Neural cell (in vitro differentiated cells): ENCODE data around the gene RHOBTB1. TPM values are rescaled to one million over a fixed set of nuclear protein-coding genes. Genes with fewer than 3 reads are reported as not detected.

ENCODE experiments used
- H2AFZ ChIP-seq: fragments of 200-600, 300-800 bp; sonication (generic), shearing (Covaris generic); 2 replicates; pipeline ENCODE4 v1.6.0; 2014; ENCODE audit warnings: low read depth, mild to moderate bottlenecking, antibody characterized with exemption, low read length, moderate library complexity
- H3F3A ChIP-seq: fragments of 200-600 bp; shearing (Covaris generic); 2 replicates; pipeline ENCODE4 v1.6.1; 2016; ENCODE audit warnings: mild to moderate bottlenecking, moderate library complexity, mixed read lengths, antibody characterized with exemption, low read length; ENCODE audit not compliant: insufficient read depth, poor library complexity, severe bottlenecking
- H3K27ac ChIP-seq: fragments of 200-600, 300-800 bp; sonication (generic), shearing (Covaris generic); 2 replicates; pipeline ENCODE4 v1.5.1; 2014; ENCODE audit warnings: mild to moderate bottlenecking, low read length, moderate library complexity
- H3K27me3 ChIP-seq: fragments of 300-800, 200-600 bp; sonication (generic), shearing (Covaris generic); 2 replicates; pipeline ENCODE4 v1.6.0; 2014; ENCODE audit warnings: mild to moderate bottlenecking, low read depth, low read length, moderate library complexity; ENCODE audit not compliant: insufficient read depth
- H3K36me3 ChIP-seq: fragments of 300-800, 200-600 bp; sonication (generic), shearing (Covaris generic); 2 replicates; pipeline ENCODE4 v1.5.1; 2014; ENCODE audit warnings: mild to moderate bottlenecking, antibody characterized with exemption, low read length, moderate library complexity; ENCODE audit not compliant: insufficient read depth
- H3K4me2 ChIP-seq: fragments of 300-800, 200-600 bp; sonication (generic), shearing (Covaris generic); 2 replicates; pipeline ENCODE4 v1.6.0; 2014; ENCODE audit warnings: mild to moderate bottlenecking, low read length
- H3K4me3 ChIP-seq: fragments of 300-800, 200-600 bp; sonication (generic), shearing (Covaris generic); 2 replicates; pipeline ENCODE4 v1.5.1; 2014; ENCODE audit warnings: mild to moderate bottlenecking, low read length, moderate library complexity
- H3K79me2 ChIP-seq: fragments of 200-600 bp; shearing (Covaris generic); replicated peaks from 2 replicates; pipeline ENCODE4 v1.6.0; 2014; ENCODE audit warnings: mild to moderate bottlenecking, low read length, moderate library complexity; ENCODE audit not compliant: insufficient read depth
- H3K9ac ChIP-seq: fragments of 300-800, 200-600 bp; sonication (generic), shearing (Covaris generic); 2 replicates; pipeline ENCODE4 v1.6.1; 2016; ENCODE audit warnings: mild to moderate bottlenecking, low read length, mixed read lengths
- H3K9me2 ChIP-seq: fragments of 200-600 bp; shearing (Covaris generic); 2 replicates; pipeline ENCODE4 v1.6.1; 2016; ENCODE audit warnings: mild to moderate bottlenecking, low read length, mixed read lengths; ENCODE audit not compliant: insufficient read depth
- H3K9me3 ChIP-seq: fragments of 200-600, 300-800 bp; sonication (generic), shearing (Covaris generic); 2 replicates; pipeline ENCODE4 v1.6.1; 2016; ENCODE audit warnings: mild to moderate bottlenecking, mixed run types, low read length, moderate library complexity, mixed read lengths
- H4K20me1 ChIP-seq: fragments of 200-600 bp; shearing (Covaris generic); 2 replicates; pipeline ENCODE4 v1.6.1; 2016; ENCODE audit warnings: mild to moderate bottlenecking, mixed run types; ENCODE audit not compliant: insufficient read depth
- CTCF ChIP-seq: fragments of 450-650 bp; IDR thresholded peaks from 2 replicates; pipeline ENCODE4 v1.5.1; 2014; ENCODE audit warnings: antibody characterized with exemption, mild to moderate bottlenecking, moderate library complexity; ENCODE audit not compliant: poor library complexity, severe bottlenecking
- EP300 ChIP-seq: fragments of 450-650 bp; conservative IDR thresholded peaks from 2 replicates; pipeline ENCODE4 v1.6.1; 2014; ENCODE audit warnings: antibody characterized with exemption, mild to moderate bottlenecking, moderate library complexity; ENCODE audit not compliant: poor library complexity, severe bottlenecking
- EZH2 ChIP-seq: fragments of 200-600, 300-800 bp; shearing (Covaris generic), sonication (generic); IDR thresholded peaks from 2 replicates; pipeline ENCODE4 v1.6.1; 2014; ENCODE audit warnings: antibody characterized with exemption, low read length, borderline replicate concordance, mild to moderate bottlenecking; ENCODE audit not compliant: insufficient read depth, poor library complexity, severe bottlenecking
- MXI1 ChIP-seq: fragments of 450-650 bp; conservative IDR thresholded peaks from 2 replicates; pipeline ENCODE4 v1.6.1; 2014; ENCODE audit warnings: antibody characterized with exemption, mild to moderate bottlenecking; ENCODE audit not compliant: poor library complexity, severe bottlenecking
- POLR2AphosphoS5 ChIP-seq: IDR thresholded peaks from 2 replicates; pipeline ENCODE4 v1.6.1; 2012
- RAD21 ChIP-seq: fragments of 450-650 bp; conservative IDR thresholded peaks from 2 replicates; pipeline ENCODE4 v1.6.1; 2014; ENCODE audit warnings: antibody characterized with exemption, mild to moderate bottlenecking, moderate library complexity
- REST ChIP-seq: IDR thresholded peaks from 2 replicates; pipeline ENCODE4 v1.6.1; 2012; ENCODE audit warnings: borderline replicate concordance
- SMC3 ChIP-seq: fragments of 450-650 bp; conservative IDR thresholded peaks from 2 replicates; pipeline ENCODE4 v1.6.1; 2014; ENCODE audit warnings: antibody characterized with exemption, mild to moderate bottlenecking, moderate library complexity; ENCODE audit not compliant: poor library complexity
- TAF1 ChIP-seq: IDR thresholded peaks from 2 replicates; pipeline ENCODE4 v1.6.1; 2012; ENCODE audit warnings: low read depth
- polyA plus RNA-seq: library from polyadenylated mRNA; depleted of rRNA; stranded (reverse); fragments of >200 nt; gene quantifications from 2 replicates; pipeline ENCODE4 v1.2.3, GENCODE V29; 2014

The RHOBTB1 gene
- polyA plus RNA-seq, 1 donor from 2014 or later, result 10.5 TPM

- H3K9me2 ChIP-seq, result no peaks in the 10 kb centered on the region
- no peak overlapping the region for H3K27ac ChIP-seq
- H3K27me3 ChIP-seq, result no peaks in the 10 kb centered on the region
- H2AFZ ChIP-seq, result no peak overlapping the region
- no peak overlapping the region for H3K4me3 ChIP-seq
- no peak for TF ChIP-seq CTCF
- no peak for TF ChIP-seq REST
- TF ChIP-seq MXI1, result no peak
- no peak for TF ChIP-seq RAD21
- no peak for TF ChIP-seq EP300
- TF ChIP-seq SMC3, result no peak
- no peak for TF ChIP-seq EZH2
- TF ChIP-seq TAF1, result no peak
- no peak for TF ChIP-seq POLR2AphosphoS5
- no peak overlapping the region for H3K9ac ChIP-seq
- no peaks in the 10 kb centered on the region for H3K36me3 ChIP-seq
- no peaks in the 10 kb centered on the region for H4K20me1 ChIP-seq
- no peak overlapping the region for H3K4me2 ChIP-seq
- H3F3A ChIP-seq, result no peaks in the 10 kb centered on the region
- H3K79me2 ChIP-seq, result no peaks in the 10 kb centered on the region
- H3K9me3 ChIP-seq, result no peaks in the 10 kb centered on the region
These were observed 11.3 kb upstream of the RHOBTB1 start for GRCh38 chr10:60955316-60955715.

- no peak overlapping the region for H3K4me3 ChIP-seq
- H3K9ac ChIP-seq, result no peak overlapping the region
- H4K20me1 ChIP-seq, result no peaks in the 10 kb centered on the region
- H3K4me2 ChIP-seq, result no peak overlapping the region
- no peak for TF ChIP-seq MXI1
- no peaks in the 10 kb centered on the region for H3K36me3 ChIP-seq
- H3K9me2 ChIP-seq, result no peaks in the 10 kb centered on the region
- H3K9me3 ChIP-seq, result no peaks in the 10 kb centered on the region
- no peak overlapping the region for H3K27ac ChIP-seq
- H3K27me3 ChIP-seq, result no peaks in the 10 kb centered on the region
- H2AFZ ChIP-seq, result no peak overlapping the region
- no peaks in the 10 kb centered on the region for H3F3A ChIP-seq
- no peaks in the 10 kb centered on the region for H3K79me2 ChIP-seq
These were observed 10.1 kb upstream of the RHOBTB1 start for GRCh38 chr10:60954035-60954434.

- Histone ChIP-seq H3K9me3 (no peaks in the 10 kb centered on the region), H3K9ac (no peak overlapping the region), H3F3A (no peaks in the 10 kb centered on the region), H3K4me3 (no peak overlapping the region), H3K36me3 (no peaks in the 10 kb centered on the region), H3K27ac (no peak overlapping the region), H3K27me3 (no peaks in the 10 kb centered on the region), H3K4me2 (no peak overlapping the region), H4K20me1 (no peaks in the 10 kb centered on the region), H3K79me2 (no peaks in the 10 kb centered on the region), H3K9me2 (no peaks in the 10 kb centered on the region), H2AFZ (no peak overlapping the region)
- no peak for TF ChIP-seq REST
- TF ChIP-seq SMC3, result no peak
- TF ChIP-seq POLR2AphosphoS5, result no peak
- TF ChIP-seq MXI1, result no peak
These were observed 9.4 kb upstream of the RHOBTB1 start for GRCh38 chr10:60953420-60953819.
